Heart right ventricle (tissue), 16 donors: ENCODE measurements around the gene DKK2. TPM values are rescaled to one million over a fixed set of nuclear protein-coding genes. Genes with fewer than 3 reads are reported as not detected.

Source experiments
- ATAC-seq, 8 donors: fragments of 200-7000 bp; cut with Tn5 transposase; one replicate each; pipeline ENCODE4 v1.9.1; 2020; ENCODE audit warnings: mild to moderate bottlenecking in 8 of 8, moderate library complexity in 8 of 8, moderate number of reproducible peaks in 1 of 8
- DNase-seq, 2 donors: peaks; one replicate each; pipeline ENCODE4 v3.0.0-alpha.2; 2020
- H3K27ac ChIP-seq, 10 donors: fragments of 200-600 bp; sonication (generic) in 2 of 10; one replicate each; pipeline versions ENCODE4 v1.5.0 to v1.8.0; 2020 to 2022; ENCODE audit warnings: mild to moderate bottlenecking in 3 of 10
- H3K27me3 ChIP-seq, 7 donors: fragments of 200-600 bp; one replicate each; pipeline ENCODE4 v1.8.0; 2021 to 2022; ENCODE audit warnings: mild to moderate bottlenecking in 2 of 7
- H3K36me3 ChIP-seq, 9 donors: fragments of 200-600 bp; sonication (generic) in 1 of 9; one replicate each; pipeline versions ENCODE4 v1.5.0 to v1.8.0; 2020 to 2022; ENCODE audit warnings: mild to moderate bottlenecking in 2 of 9
- H3K4me1 ChIP-seq, 9 donors: fragments of 200-600 bp; sonication (generic) in 1 of 9; one replicate each; pipeline versions ENCODE4 v1.5.0 to v1.8.0; 2020 to 2022; ENCODE audit warnings: mild to moderate bottlenecking in 4 of 9
- H3K4me3 ChIP-seq, 10 donors: fragments of 200-600 bp; sonication (generic) in 2 of 10; one replicate each; pipeline versions ENCODE4 v1.5.0 to v1.8.0; 2020 to 2022; ENCODE audit warnings: mild to moderate bottlenecking in 7 of 10, moderate library complexity in 2 of 10
- H3K9me3 ChIP-seq, 11 donors: fragments of 200-600 bp in 10 of 11; sonication (generic) in 2 of 11; one replicate each; pipeline versions ENCODE4 v1.5.0 to v1.8.0; 2013 to 2022; ENCODE audit warnings: mild to moderate bottlenecking in 2 of 11, control low read depth in 1 of 11, moderate library complexity in 1 of 11
- WGBS, 2 donors: extraction: QIAGEN DNeasy Blood & Tissue Kit; methylation state at CpG; one replicate each; pipeline ENCODE4 v1.1.7; 2013; ENCODE audit warnings: inconsistent platforms in 1 of 2; 5-methylcytosine and 5-hydroxymethylcytosine counted together
- intact Hi-C, 10 donors: fragments of 100-400 bp; cut with DNase I; formaldehyde crosslinking; loops; one replicate each; pipeline versions ENCODE4 v1.11.1 to v1.14.2; 2022
- long read RNA-seq, 3 donors: library from polyadenylated mRNA; unstranded; transcript quantifications; one replicate each; pipeline ENCODE4 v2.0.0, GENCODE V29; 2020 to 2021
- polyA plus RNA-seq, 2 donors: library from polyadenylated mRNA; stranded (reverse); fragments of 200-250 nt; gene quantifications; one replicate each; pipeline ENCODE4 v1.2.3, GENCODE V29; 2013
- total RNA-seq, 10 donors: library from RNA; stranded (reverse); fragmentation: NEBNext Ultra II Directional in 3 of 10; extraction: Animal tissue kit (Norgen Biotek cat#: 25700) in 3 of 10; gene quantifications; one replicate each; pipeline versions ENCODE4 v1.2.1 to v1.2.4, GENCODE V29; 2021 to 2023
- TF ChIP-seq, protein P1 (sequence below), 9 donors: fragments of 200-600 bp; sonication (generic) in 2 of 9; IDR thresholded peaks; one replicate each; pipeline versions ENCODE4 v1.5.0 to v1.8.0; 2021 to 2022; ENCODE audit warnings: antibody characterized with exemption in 9 of 9, mild to moderate bottlenecking in 5 of 9, moderate library complexity in 1 of 9
- donor health status: Arrhythmogenic right ventricular cardiomyopathy.
- donor health status: ischemic (EF 13 %, LVEDD 7.1; RV severe dilation, severe dysfunction).
- donor health status: healthy with polysubstance abuse.
- donor health status: DM: no; HTN: yes; CAD: no.
- donor health status: DM: no; HTN: no; CAD: no.
- donor health status: ischemic (EF 25% LVEDD 6.9; RV normal size, moderate dysfunction).
- donor health status: ischemic (EF 25% LVEDD 5.7; RV mildly dilated, moderate dysfunction).
- donor health status: healthy.
- donor health status: DM: yes; HTN: yes; CAD: no.
- donor health status: Ischemic cardiomyopathy.
- donor health status: ischemic (EF 35%, LVEDD 5.7; RV mildly dilated, moderate dysfunction).
- donor health status: nonischemic (EF 11% LVEDD 7.7; RV severe dilation, severe dysfunction).
- donor health status: DM: yes; HTN: yes; CAD: no.
- donor health status: PGD.
- donor health status: ischemic (EF 29% LVEDD 5.4; RV normal size, mild dysfunction).
- donor health status: nonischemic (EF 23%, LVEDD 6.1; RV moderate dilation, normal function).

DKK2 gene, protein sequence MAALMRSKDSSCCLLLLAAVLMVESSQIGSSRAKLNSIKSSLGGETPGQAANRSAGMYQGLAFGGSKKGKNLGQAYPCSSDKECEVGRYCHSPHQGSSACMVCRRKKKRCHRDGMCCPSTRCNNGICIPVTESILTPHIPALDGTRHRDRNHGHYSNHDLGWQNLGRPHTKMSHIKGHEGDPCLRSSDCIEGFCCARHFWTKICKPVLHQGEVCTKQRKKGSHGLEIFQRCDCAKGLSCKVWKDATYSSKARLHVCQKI
- 1 to 10 TPM in 7 of 10 donors, under 1 TPM in 3; 0.18 to 3.9 (median 2.2) TPM for total RNA-seq
- 1 to 10 TPM in 1 of 2 donors, under 1 TPM in 1; 0.15 to 1.2 TPM for polyA plus RNA-seq
- long read RNA-seq, donor 1, result 0 reads
- long read RNA-seq, donor 2, result 0 reads
- long read RNA-seq, donor 3, partial matches to known transcripts, result 0 of 1 reads
- long read RNA-seq, donor 3, other reads (novel, unspliced or antisense), result 0 of 1 reads

DNA sequence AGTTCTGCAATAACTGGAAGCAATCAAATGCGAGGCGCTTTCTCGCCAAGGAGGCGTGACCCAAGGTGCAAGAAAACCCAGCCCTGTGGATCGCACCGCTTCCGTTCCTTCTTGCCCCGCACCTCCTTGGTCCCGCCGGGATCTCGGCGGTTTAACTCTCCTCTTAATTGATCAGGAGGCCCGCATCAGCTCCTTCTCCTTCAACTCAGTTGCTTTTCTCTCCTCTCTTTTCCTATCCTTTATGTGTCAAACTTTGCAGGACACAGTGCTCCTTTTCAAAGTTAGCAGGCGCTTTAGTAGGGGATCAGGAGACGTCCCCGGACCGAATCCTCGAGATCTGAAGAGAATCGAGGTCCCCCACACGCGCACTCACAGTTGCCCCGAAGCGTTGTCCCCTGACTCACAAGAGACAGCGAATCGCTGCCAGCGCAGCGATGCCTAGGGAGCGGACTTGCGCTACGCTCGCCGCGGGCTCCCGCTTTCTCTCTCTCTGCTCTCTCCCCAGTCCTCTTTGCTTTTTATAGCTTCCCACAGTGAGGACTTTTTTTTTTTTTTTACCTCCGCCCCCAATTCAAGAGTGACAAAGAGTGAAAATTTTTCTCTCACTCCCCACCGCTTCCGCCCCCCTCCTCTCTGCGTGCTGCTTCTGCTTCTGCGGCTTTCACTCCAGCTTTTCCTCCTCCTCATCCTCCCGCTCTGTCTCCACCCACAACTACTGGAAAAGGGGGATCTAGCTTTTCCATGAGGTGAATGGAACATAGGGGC is at the start of gene DKK2:
Gene DKK2, minus strand, starts transcription at position 495 of the 765 bp plus-strand sequence. CDS start 722 bp downstream, outside the sequence.
- DNase-seq, result no peak
- peak in 4 of 8 donors; percentile 18 to 35 (median 28) for ATAC-seq
- H3K27ac ChIP-seq, result no peak within 1 kb of the TSS
- intact Hi-C loops, result loop anchor here in 1 of 10 donors (10.0 kb wide), 1 partner anchor 149 kb away; no protein-coding TSS in a partner anchor
- H3K9me3 ChIP-seq, result no peaks in the 10 kb centered on the region
- TF ChIP-seq, protein P1, sequence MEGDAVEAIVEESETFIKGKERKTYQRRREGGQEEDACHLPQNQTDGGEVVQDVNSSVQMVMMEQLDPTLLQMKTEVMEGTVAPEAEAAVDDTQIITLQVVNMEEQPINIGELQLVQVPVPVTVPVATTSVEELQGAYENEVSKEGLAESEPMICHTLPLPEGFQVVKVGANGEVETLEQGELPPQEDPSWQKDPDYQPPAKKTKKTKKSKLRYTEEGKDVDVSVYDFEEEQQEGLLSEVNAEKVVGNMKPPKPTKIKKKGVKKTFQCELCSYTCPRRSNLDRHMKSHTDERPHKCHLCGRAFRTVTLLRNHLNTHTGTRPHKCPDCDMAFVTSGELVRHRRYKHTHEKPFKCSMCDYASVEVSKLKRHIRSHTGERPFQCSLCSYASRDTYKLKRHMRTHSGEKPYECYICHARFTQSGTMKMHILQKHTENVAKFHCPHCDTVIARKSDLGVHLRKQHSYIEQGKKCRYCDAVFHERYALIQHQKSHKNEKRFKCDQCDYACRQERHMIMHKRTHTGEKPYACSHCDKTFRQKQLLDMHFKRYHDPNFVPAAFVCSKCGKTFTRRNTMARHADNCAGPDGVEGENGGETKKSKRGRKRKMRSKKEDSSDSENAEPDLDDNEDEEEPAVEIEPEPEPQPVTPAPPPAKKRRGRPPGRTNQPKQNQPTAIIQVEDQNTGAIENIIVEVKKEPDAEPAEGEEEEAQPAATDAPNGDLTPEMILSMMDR (IDR thresholded peaks at IDR 0.05), result no peak
- H3K4me3 ChIP-seq, result peak within 1 kb of the TSS; percentile 23 to 54 (median 45)
- H3K27me3 ChIP-seq, result peaks cover 0 to 95% (median 71%) of the 10 kb centered on the region in 7 donors
- peaks cover 0 to 33% (median 22%) of the 10 kb centered on the region in 9 donors for H3K4me1 ChIP-seq
- no peaks in the 10 kb centered on the region for H3K36me3 ChIP-seq
- 1% methylated on average over 40 of the region's 40 CpGs for WGBS, 2 donors

GRCh38 chr4:107077192-107077591 is 41.1 kb upstream of the DKK2 start:
- TF ChIP-seq, protein P1 (IDR thresholded peaks at IDR 0.05), result no peak
- WGBS, 2 donors, result 80 to 85% methylated on average over 4 of the region's 4 CpGs
- no peaks in the 10 kb centered on the region for H3K36me3 ChIP-seq

DNA sequence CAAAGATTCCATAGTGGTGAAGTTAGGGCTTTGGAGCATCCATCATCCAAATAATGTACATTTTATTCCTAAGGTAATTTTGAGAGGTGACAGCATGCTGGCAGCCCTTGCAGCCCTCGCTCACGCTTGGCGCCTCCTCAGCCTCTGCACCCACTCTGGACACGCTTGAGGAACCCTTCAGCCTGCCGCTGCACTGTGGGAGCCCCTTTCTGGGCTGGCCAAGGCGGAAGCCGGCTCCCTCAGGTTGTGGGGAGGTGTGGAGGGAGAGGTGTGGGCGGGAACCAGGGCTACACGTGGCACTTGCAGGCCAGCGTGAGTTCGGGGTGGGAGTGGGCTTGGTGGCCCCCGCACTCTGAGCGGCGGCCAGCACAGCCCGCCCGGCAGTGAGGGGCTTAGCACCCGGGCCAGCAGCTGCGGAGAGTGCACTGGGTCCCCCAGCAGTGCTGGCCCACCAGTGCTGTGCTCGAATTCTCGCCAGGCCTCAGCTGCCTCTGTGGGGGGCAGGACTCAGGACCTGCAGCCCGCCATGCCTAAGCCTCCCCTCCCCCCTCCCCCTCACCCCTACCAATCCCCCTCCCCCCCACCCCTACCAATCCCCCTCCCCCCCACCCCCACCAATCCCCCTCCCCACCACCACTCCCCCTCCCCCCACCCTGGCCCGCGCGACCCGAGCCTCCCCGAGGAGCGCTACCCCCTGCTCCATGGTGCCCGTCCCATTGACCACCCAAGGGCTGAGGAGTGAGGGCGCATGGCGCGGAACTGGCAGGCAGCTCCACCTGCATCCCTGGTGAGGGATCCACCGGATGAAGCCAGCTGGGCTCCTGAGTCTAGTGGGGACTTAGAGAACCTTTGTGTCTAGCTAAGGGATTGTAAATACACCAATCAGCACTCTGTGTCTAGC is 37.0 kb upstream of the DKK2 start:
- no peaks in the 10 kb centered on the region for H3K27me3 ChIP-seq
- no peaks in the 10 kb centered on the region for H3K36me3 ChIP-seq
- H3K4me1 ChIP-seq, result no peaks in the 10 kb centered on the region
- ATAC-seq, result no peak
- WGBS, 2 donors, result 89 to 93% methylated on average over 28 to 32 of the region's 32 CpGs
- TF ChIP-seq, protein P1 (IDR thresholded peaks at IDR 0.05), result no peak
- H3K4me3 ChIP-seq, result no peak overlapping the region
- DNase-seq, result no peak
- intact Hi-C loops, result no loop called here
- peaks cover 0 to 6% (median 0%) of the 10 kb centered on the region in 11 donors for H3K9me3 ChIP-seq
- H3K27ac ChIP-seq, result no peak overlapping the region

More at GRCh38 chr4:107077192-107077591, 41.1 kb upstream of the DKK2 start:
- no peaks in the 10 kb centered on the region for H3K27me3 ChIP-seq
- H3K9me3 ChIP-seq, result peaks cover 0 to 23% (median 0%) of the 10 kb centered on the region in 11 donors
- no peak overlapping the region for H3K4me3 ChIP-seq
- intact Hi-C loops, result no loop called here
- ATAC-seq, result no peak
- DNase-seq, result no peak
- H3K27ac ChIP-seq, result no peak overlapping the region
- no peaks in the 10 kb centered on the region for H3K4me1 ChIP-seq
